B cell (primary cell): ENCODE data around the gene ZNF334. TPM values are rescaled to one million over a fixed set of nuclear protein-coding genes. Genes with fewer than 3 reads are reported as not detected.

Experiments
- ATAC-seq: fragments of 200-7000 bp; cut with Tn5 transposase; one replicate; pipeline ENCODE4 v1.10.0; 2021; ENCODE audit warnings: low read depth, mild to moderate bottlenecking, moderate number of reproducible peaks, moderate library complexity
- CTCF ChIA-PET: fragments of 350-600 bp; sonication (Branson Sonifier 250); formaldehyde crosslinking; loops from one replicate; lab custom pipeline; 2021; ENCODE audit warnings: antibody characterized with exemption, inconsistent platforms; lab: Charles Lee
- POLR2A ChIA-PET: fragments of 350-600 bp; sonication (Branson Sonifier 250); formaldehyde crosslinking; loops from one replicate; lab custom pipeline; 2021; ENCODE audit warnings: antibody characterized with exemption; lab: Charles Lee
- DNase-seq: peaks from one replicate; pipeline ENCODE4 v3.0.0; 2013
- H2AFZ ChIP-seq: 2 replicates; pipeline ENCODE4 v1.6.1; 2012; ENCODE audit warnings: mild to moderate bottlenecking, low read depth, low read length; ENCODE audit not compliant: insufficient read depth, poor library complexity, severe bottlenecking
- H3K27ac ChIP-seq, 2 donors: 1 replicate in 1 of 2; 2 replicates in 1 of 2; pipeline ENCODE4 v1.5.1; 2012 to 2013; ENCODE audit warnings: low read length in 2 of 2, mild to moderate bottlenecking in 2 of 2, moderate library complexity in 1 of 2
- H3K27me3 ChIP-seq, 4 experiments: fragments of 200-600 bp in 1 of 4; sonication (generic) in 1 of 4; replicated peaks in 1 of 4; 1 replicate in 2 of 4; 2 replicates in 2 of 4; pipeline versions ENCODE4 v1.6.1 to v1.7.0; 2013 to 2016; ENCODE audit warnings: low read length in 3 of 4, mild to moderate bottlenecking in 2 of 4, mixed read lengths in 1 of 4, moderate library complexity in 1 of 4; ENCODE audit not compliant: insufficient read depth in 4 of 4, control insufficient read depth in 3 of 4; ENCODE audit errors: control extremely low read depth in 1 of 4
- H3K36me3 ChIP-seq, 2 experiments: replicated peaks in 1 of 2; 1 replicate in 1 of 2; 2 replicates in 1 of 2; pipeline versions ENCODE4 v1.6.1 to v1.7.1; 2013; ENCODE audit warnings: low read length in 1 of 2; ENCODE audit not compliant: insufficient read depth in 2 of 2, control insufficient read depth in 1 of 2; ENCODE audit errors: control extremely low read depth in 1 of 2, extremely low read depth in 1 of 2
- H3K4me1 ChIP-seq, 2 donors: fragments of 200-600 bp in 1 of 2; sonication (generic) in 1 of 2; 1 replicate in 1 of 2; 2 replicates in 1 of 2; pipeline versions ENCODE4 v1.5.1 to v1.6.1; 2013 to 2017; ENCODE audit warnings: low read length in 2 of 2; ENCODE audit not compliant: control insufficient read depth in 2 of 2, insufficient read depth in 2 of 2
- H3K4me2 ChIP-seq: replicated peaks from 2 replicates; pipeline ENCODE3; 2012; ENCODE audit warnings: mild to moderate bottlenecking, low read depth, low read length; ENCODE audit not compliant: poor library complexity, severe bottlenecking
- H3K4me3 ChIP-seq, 5 experiments: fragments of 200-600 bp in 1 of 5; sonication (generic) in 1 of 5; 1 replicate in 3 of 5; 2 replicates in 2 of 5; pipeline versions ENCODE4 v1.5.1 to v1.7.0; 2011 to 2016; ENCODE audit warnings: low read length in 4 of 5, mild to moderate bottlenecking in 4 of 5, low read depth in 2 of 5, control low read depth in 1 of 5, moderate library complexity in 1 of 5; ENCODE audit not compliant: insufficient read depth in 1 of 5; ENCODE audit errors: control extremely low read depth in 1 of 5, extremely low read depth in 1 of 5
- H3K79me2 ChIP-seq: fragments of 200-600 bp; sonication (generic); one replicate; pipeline ENCODE4 v1.6.0; 2016; ENCODE audit warnings: low read length; ENCODE audit not compliant: control insufficient read depth, insufficient read depth
- H3K9ac ChIP-seq: fragments of 200-600 bp; sonication (generic); 2 replicates; pipeline ENCODE4 v1.6.1; 2017; ENCODE audit warnings: mild to moderate bottlenecking, low read length, moderate library complexity
- H3K9me3 ChIP-seq, 3 donors: one replicate each; pipeline versions ENCODE4 v1.6.1 to v1.7.1; 2013; ENCODE audit warnings: low read length in 2 of 3; ENCODE audit not compliant: control insufficient read depth in 2 of 3, insufficient read depth in 1 of 3; ENCODE audit errors: control extremely low read depth in 1 of 3
- H4K20me1 ChIP-seq: 2 replicates; pipeline ENCODE4 v1.6.0; 2012; ENCODE audit warnings: mild to moderate bottlenecking, low read length; ENCODE audit not compliant: insufficient read depth, control insufficient read depth, poor library complexity, severe bottlenecking
- H3K27ac Mint-ChIP-seq: one replicate; pipeline ENCODE4 v1.8.0; 2021; ENCODE audit warnings: mixed read lengths
- H3K27me3 Mint-ChIP-seq: one replicate; pipeline ENCODE4 v1.8.0; 2021; ENCODE audit warnings: mixed read lengths
- H3K4me1 Mint-ChIP-seq: one replicate; pipeline ENCODE4 v1.8.0; 2021; ENCODE audit warnings: mixed read lengths
- H3K4me3 Mint-ChIP-seq: one replicate; pipeline ENCODE4 v1.8.0; 2021; ENCODE audit warnings: mixed read lengths
- H3K9me3 Mint-ChIP-seq: one replicate; pipeline ENCODE4 v1.8.0; 2022; ENCODE audit warnings: mixed read lengths; ENCODE audit not compliant: insufficient read depth
- CTCF ChIP-seq: fragments of 200-600 bp; IDR thresholded peaks from one replicate; pipeline ENCODE4 v1.8.0; 2022; ENCODE audit warnings: antibody characterized with exemption, mild to moderate bottlenecking
- EZH2 ChIP-seq: IDR thresholded peaks from 2 replicates; pipeline ENCODE4 v1.6.1; 2012; ENCODE audit warnings: borderline replicate concordance, low read depth, mild to moderate bottlenecking, moderate library complexity, low read length; ENCODE audit not compliant: insufficient read depth, poor library complexity, severe bottlenecking
- WGBS: methylation state at CpG from one replicate; pipeline ENCODE4 v1.1.5; 2013; ENCODE audit warnings: missing lambda C conversion rate; ENCODE audit not compliant: insufficient coverage; 5-methylcytosine and 5-hydroxymethylcytosine counted together
- intact Hi-C: fragments of 100-400 bp; cut with micrococcal nuclease; formaldehyde crosslinking; loops from one replicate; pipeline ENCODE4 v1.10.0; 2022
- polyA plus RNA-seq: library from polyadenylated mRNA; depleted of rRNA; stranded (reverse); fragments of >200 nt; gene quantifications from 2 replicates; pipeline ENCODE4 v1.2.3, GENCODE V29; 2012
- total RNA-seq, 2 donors: library from RNA; stranded (reverse); fragments of 120-200 nt in 1 of 2; gene quantifications; 1 replicate in 1 of 2; 2 replicates in 1 of 2; pipeline versions ENCODE4 v1.2.3 to v1.2.4, GENCODE V29; 2013 to 2022

The ZNF334 gene
- total and polyA plus RNA-seq, 2 donors (not counting 1 experiment from before 2014, with no cell fraction given): 0.22 to 0.30 TPM

- TF ChIP-seq EZH2 (no peak), CTCF (no peak)
- DNase-seq: no peak
- no CpG with 5 or more reads among the region's 2 CpGs for WGBS
- Histone ChIP-seq H3K9ac (no peak overlapping the region), H3K9me3 (no peaks in the 10 kb centered on the region), H3K27me3 (peaks cover 0 to 13% (median 10%) of the 10 kb centered on the region in 4 experiments), H3K36me3 (no peaks in the 10 kb centered on the region), H2AFZ (no peak overlapping the region), H3K27ac (no peak overlapping the region), H3K4me2 (no peak overlapping the region), H3K4me1 (no peaks in the 10 kb centered on the region), H4K20me1 (no peaks in the 10 kb centered on the region), H3K79me2 (no peaks in the 10 kb centered on the region), H3K4me3 (no peak overlapping the region)
- Mint-ChIP-seq H3K9me3 (no peaks in the 10 kb centered on the region), H3K4me3 (no peak overlapping the region), H3K4me1 (no peaks in the 10 kb centered on the region), H3K27ac (no peak overlapping the region), H3K27me3 (peaks cover 51% of the 10 kb centered on the region)
- intact Hi-C loops: no loop called here
- ChIA-PET POLR2A (no interaction called here), CTCF (no interaction called here)
- ATAC-seq: no peak
Measured at GRCh38 chr20:46482864-46483263, 30.5 kb downstream of the ZNF334 start.

- Histone ChIP-seq H2AFZ (no peak overlapping the region), H4K20me1 (no peaks in the 10 kb centered on the region), H3K4me1 (no peaks in the 10 kb centered on the region), H3K9me3 (no peaks in the 10 kb centered on the region), H3K79me2 (no peaks in the 10 kb centered on the region), H3K4me3 (no peak overlapping the region), H3K4me2 (no peak overlapping the region), H3K9ac (no peak overlapping the region), H3K27ac (no peak overlapping the region), H3K36me3 (no peaks in the 10 kb centered on the region), H3K27me3 (peaks cover 0 to 5% (median under 1%) of the 10 kb centered on the region in 4 experiments)
- no peaks in the 10 kb centered on the region for H3K9me3 Mint-ChIP-seq
- intact Hi-C loops: no loop called here
- WGBS: no CpG with 5 or more reads among the region's 1 CpG
- H3K27ac Mint-ChIP-seq: no peak overlapping the region
- POLR2A ChIA-PET: no interaction called here
- DNase-seq: no peak
- no peak overlapping the region for H3K4me3 Mint-ChIP-seq
- TF ChIP-seq EZH2 (no peak), CTCF (no peak)
- no peaks in the 10 kb centered on the region for H3K4me1 Mint-ChIP-seq
- CTCF ChIA-PET: no interaction called here
- ATAC-seq: no peak
- peaks cover 39% of the 10 kb centered on the region for H3K27me3 Mint-ChIP-seq
Measured at GRCh38 chr20:46477640-46478039, 35.7 kb downstream of the ZNF334 start.
